ENCODE data around the gene NOS1AP.
"Not testable (repeated sequence)": the region's sequence is repeated elsewhere in the genome, so short reads cannot be mapped to it uniquely, and the experiment has no call there.

NOS1AP gene

DNA sequence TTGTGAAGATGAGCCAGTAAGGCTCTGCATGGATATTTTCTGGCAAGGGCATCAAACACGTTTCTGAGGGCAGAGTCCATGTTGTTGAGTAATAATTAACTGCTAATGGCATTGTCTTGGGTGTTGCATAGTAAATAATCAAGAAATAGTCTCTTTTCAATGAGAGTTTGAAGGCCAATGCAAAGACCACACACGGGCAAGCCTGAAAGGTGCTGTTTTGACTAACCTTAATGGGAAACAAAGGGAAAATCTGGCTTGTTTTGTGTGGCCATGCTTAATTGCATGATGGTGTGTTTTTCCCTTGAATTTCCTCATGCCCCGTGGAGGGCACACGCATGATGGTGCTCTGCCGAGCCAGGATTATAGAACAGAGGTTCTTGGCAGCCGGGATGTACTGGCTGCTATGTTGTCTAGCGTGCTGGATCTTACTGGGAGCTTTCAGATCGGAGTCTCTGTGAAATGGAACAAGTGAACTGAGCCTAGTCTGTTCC lies 127.6 kb downstream of the NOS1AP start:
- DNase-seq: no peak

DNA sequence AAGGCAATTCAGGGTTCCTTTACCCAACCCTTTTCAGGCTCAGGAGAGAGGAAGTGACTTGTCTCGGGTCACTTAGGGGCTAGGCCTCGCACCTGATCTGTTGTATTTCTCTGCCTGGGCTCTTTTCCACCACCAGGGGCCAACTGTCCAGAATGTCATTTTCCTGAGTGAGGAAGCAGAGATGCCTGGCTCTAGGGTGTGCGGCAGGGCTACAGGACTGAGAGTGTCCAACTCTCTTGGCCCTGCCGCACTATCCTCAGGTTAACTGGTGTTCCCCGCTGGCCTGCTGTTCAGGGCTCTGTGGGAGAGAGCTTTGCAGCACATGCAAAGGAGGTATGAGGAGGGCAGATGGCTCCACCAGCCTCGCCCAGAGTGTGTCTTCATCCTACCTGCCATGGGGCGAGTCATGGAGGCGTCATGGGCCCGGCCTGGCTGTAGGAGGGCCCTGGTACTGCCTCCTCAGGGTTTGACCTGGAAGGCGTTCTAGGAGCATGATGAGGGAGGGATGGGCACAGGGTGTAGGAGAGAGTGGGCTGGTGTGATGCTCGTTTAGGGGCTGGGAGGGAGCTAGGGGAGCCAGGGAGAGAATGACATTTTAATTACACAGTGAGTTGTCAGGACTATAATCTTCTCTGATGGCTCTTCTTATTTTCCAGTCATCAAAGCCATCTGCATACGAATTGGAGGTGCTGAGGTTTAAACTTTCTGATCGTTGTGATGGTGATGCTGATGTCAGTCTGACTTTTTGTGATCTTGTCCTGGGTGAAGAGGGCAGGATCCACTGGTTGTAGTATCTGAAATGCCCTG lies 128.3 kb downstream of the NOS1AP start:
- DNase-seq: no peak

DNA sequence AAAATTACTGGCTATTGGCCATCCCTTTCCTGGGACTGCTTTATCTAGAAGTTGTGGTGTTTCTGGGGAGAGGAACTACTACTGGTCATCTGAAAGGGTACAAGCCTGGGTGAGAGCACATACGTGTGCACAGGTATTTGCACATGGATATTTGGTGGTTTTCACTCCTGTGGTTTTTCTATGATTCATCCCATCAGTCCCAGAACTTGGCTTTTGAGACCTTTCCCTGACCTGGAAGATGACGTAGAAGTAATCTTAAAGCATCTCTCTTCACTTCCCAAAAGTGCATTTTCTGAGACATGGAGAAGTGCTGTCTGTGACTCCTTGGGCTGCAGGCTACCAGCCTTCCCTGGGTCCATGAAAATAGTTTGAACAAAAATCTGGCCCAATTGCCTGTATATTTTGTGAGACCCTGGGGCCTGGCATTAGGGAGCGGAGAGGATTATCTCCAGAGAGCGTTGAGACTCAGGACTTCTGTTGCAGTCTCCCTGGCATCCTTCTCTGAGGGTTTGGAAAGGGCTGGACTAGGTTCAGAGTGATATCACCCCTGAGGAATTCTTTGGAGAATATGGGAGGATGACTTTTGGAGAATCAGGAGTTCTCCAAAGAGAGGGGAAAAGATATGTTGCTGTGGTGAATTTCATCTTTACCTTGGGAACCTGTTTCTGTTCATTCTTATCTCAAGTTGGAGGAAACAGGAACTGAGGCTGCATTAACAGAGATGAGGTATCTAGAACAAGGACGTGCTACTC lies 130.8 kb downstream of the NOS1AP start:
- DNase-seq: no peak

GRCh38 chr1:162201062-162201461 lies 131.6 kb downstream of the NOS1AP start:
- DNase-seq: not testable (repeated sequence)

DNA sequence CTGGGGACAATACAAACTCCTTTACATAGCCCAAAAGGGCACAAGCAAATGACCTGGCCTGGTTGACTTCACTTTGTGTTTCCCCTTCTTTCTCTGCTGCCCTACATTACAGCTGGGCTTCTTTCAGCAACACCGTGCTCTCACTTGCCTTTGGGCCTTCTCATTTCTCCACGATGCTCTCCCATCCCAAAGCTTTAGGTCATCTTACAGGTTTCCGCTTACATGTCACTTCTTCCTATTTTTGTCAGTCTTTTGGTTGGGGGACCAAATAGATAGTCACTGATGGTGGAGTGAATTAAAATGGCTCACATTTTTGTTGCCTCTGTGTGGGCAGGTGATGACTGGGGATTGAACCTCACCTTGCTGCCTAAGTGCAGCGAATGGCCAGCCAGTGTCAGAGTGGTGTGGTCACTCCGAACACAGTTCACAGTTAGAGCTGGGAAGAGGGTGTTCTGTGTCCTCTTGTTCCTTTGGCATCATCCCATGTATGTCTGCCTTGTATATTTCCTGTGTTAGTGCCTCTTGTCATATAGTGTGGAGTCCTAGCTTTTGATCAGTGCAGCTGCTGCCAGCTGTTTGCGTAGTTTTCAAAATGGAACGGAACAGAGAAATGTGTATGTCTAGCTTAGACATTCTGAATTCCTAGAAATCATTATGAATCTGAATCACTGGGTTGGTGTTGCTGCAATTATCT lies 134.8 kb downstream of the NOS1AP start:
- no peak for DNase-seq

DNA sequence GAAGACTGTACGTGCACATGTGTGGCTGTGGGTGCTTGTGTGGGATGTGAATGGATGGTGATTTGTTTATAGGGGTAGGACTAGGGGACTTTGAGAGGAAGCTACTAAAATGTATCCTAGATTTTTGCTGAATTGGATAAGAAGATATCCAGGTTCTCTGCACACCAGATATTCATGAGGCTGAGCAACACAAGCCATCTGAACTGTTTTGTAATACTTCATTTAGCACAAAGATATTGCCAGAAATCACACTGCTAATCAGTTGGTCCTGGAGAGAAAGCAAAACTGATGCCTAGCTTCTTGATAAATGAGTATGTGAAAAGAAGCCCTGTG lies 135.3 kb downstream of the NOS1AP start:
- no peak for DNase-seq

GRCh38 chr1:162206300-162206699 lies 136.8 kb downstream of the NOS1AP start:
- no peak for DNase-seq

DNA sequence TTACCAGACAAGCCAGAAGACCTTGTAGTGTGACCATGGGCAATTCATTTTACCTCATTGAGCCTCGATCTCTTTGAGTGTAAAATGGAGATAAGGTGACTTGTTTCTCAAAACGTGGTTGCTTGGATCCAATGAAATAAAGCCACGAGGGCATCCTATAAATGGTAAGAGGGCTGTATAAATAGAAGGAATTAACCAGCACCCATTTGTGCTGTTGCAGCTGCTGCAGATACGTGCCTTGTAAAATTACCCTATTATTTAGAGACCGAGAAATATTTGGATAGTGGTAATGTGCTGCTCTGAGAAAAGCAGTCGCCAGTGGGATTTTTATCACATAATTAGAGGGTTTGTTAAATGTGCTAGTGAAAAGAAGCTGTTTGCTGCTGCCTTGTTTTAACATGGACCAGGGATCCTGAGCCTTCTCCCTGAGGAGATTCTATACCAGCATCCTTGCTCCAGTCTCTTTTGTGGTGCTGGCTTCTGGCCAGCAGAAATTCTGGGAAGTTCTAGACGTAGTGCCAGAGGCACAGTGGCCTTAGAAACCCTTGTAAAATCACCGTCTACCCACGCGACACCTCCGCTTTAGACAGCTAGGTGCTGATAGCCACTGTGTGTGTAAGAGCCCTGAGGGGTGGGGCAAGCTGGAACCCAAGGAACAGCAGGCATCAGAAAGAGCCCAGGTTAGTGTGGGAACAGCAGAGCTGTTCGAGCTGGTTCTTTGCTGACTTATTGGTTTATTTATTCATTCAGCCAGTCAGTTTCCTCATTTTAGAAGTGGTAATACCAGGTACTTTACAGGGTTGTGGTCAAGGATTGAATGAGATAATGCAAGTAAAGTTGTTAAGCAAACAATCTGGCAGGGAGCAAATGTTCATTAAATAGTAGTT lies 137.5 kb downstream of the NOS1AP start:
- DNase-seq: no peak

GRCh38 chr1:162207862-162208261 lies 138.4 kb downstream of the NOS1AP start:
- DNase-seq: no peak

DNA sequence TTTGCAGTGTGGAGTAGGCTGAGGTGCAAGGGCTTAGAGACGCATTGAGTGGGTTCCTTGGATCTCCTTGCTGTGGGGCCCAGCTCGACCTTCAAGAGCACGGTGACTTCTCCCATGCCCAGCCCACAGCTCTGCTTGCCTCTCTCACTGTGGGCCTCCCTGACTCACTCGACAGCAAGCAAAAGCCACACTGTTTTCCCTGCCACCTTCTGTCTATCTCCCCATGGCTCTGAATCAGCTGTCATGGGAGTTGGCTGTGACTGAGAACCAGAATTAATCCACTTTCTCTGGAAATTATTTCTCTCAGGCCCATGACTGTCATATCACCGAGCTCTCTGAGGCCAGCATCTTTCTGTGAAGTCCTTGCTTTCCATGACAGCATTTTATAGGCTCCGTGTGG lies 140.7 kb downstream of the NOS1AP start:
- DNase-seq: no peak

GRCh38 chr1:162212713-162213112 lies 143.2 kb downstream of the NOS1AP start:
- DNase-seq: no peak

- DNase-seq: no peak
Measured at GRCh38 chr1:162213281-162213912, 143.9 kb downstream of the NOS1AP start.

DNA sequence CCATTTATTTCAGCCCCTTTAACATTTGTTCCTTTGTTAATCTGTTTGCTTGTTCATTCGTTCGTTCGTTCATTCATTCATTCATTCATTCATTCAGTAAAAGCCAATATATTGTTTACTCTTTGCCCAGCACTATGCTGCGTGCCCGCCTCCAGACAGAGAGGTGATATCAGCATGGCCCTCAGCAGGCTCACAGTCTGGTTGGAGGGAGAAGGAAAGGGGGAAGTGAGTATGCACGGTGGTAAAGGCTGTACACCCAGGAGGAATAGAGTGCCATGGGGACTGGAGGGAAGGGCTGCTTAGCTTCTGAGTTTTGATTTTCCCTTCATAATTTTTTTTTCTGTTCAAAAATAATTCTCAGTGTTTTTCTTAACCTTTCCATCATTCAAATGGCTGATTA lies 144.7 kb downstream of the NOS1AP start:
- DNase-seq: no peak

- no peak for DNase-seq
Measured at GRCh38 chr1:162215902-162216301, 146.4 kb downstream of the NOS1AP start.

DNA sequence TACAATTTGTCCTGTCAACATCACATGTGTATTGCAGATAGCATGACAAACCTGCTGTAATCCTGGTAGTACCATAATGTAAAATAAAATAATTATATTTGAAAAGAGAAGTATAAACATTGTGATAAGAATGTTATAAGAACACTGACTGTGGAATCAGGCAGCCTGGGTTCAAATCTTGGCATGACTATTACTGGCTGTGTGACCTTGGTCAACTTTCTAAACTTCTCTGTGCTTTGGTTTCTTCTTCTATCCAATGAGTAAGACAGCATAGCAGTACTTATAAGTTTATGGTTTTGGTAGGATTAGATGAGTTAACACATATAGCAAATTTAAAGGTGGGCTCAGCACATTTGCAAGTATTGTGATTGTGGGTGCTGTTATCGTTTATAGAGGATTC lies 147.1 kb downstream of the NOS1AP start:
- no peak for DNase-seq

DNA sequence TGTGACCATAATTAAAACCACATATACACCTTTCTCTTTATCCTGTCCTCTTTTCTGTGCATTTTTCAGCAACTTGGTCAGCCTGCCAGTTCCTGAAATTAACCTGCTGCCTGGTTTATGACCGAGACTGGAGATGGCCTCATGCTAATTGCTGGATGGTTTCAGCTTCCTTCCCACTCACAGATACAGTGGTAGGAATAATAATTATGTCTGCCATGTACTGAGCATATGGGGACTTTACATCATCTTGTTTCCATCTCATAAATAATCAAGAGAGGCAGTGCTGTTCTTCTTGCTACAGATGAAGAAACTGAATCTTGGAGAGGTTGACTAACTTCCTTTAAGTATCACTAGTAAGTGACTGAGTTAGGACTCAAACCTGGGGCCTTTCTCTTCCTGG lies 148.2 kb downstream of the NOS1AP start:
- no peak for DNase-seq

- DNase-seq: no peak
Measured at GRCh38 chr1:162218546-162218945, 149.1 kb downstream of the NOS1AP start.

GRCh38 chr1:162218975-162219374 lies 149.5 kb downstream of the NOS1AP start:
- DNase-seq: no peak

DNA sequence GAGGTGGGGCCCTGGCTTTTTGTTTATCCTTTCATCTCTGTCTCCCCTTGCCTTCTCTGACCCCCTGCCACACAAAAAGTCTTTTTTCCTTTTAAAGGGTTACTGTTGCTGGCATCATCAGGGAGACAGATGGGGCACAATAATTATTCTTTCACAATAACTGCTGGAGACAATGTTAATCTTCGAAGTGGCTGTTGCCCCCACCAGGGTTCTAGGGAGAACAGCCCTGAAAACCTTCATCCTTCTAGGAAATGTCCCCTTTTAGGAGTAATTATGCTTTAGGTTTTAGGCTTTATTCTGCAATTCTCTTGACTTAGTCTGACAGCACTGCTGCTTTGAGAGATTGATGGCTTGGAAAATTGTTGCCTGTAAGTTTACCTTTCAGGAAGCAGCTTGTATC lies 150.0 kb downstream of the NOS1AP start:
- DNase-seq: no peak

DNA sequence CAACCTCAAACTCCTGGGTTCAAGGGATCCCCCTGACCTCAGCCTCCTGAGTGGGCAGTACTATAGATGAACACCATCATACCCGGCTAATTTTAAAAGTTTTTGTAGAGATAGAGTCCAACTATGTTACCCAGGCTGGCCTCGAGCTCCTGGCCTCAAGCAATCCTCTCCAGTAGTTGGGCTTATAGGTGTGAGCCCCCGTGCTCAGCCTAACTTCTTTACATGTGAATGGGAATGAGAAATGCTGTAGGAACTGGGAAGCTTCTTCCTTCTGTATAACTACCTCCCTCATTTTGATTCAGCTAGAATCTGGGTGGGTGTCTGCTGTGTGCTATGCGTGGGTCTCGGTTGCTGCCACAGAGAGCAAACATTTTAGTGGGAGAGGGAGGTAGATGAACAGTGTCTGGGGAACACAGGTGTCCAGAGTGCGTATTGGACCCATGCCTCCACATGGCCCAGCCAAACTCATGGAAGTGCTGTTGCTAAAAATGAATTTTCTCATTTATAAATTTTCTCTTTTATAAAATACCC lies 150.6 kb downstream of the NOS1AP start:
- no peak for DNase-seq

GRCh38 chr1:162222014-162222413 lies 152.5 kb downstream of the NOS1AP start:
- DNase-seq: no peak

GRCh38 chr1:162222730-162223129 lies 153.2 kb downstream of the NOS1AP start:
- DNase-seq: no peak
